Liver (tissue), 9 donors: ENCODE data around the gene TARS1. TPM values are rescaled to one million over a fixed set of nuclear protein-coding genes. Genes with fewer than 3 reads are reported as not detected.

Experiments
- DNase-seq: peaks from one replicate; pipeline ENCODE4 v3.0.0-alpha.2; 2017; ENCODE audit warnings: low spot score
- H3K27ac ChIP-seq, 2 donors: one replicate each; pipeline ENCODE4 v1.7.0; 2013; ENCODE audit warnings: inconsistent platforms in 2 of 2, low read length in 2 of 2, control low read depth in 1 of 2, low read depth in 1 of 2, mild to moderate bottlenecking in 1 of 2
- H3K27me3 ChIP-seq, 4 donors: one replicate each; pipeline versions ENCODE4 v1.6.1 to v1.7.0; 2013; ENCODE audit warnings: low read length in 3 of 4, inconsistent platforms in 1 of 4, mild to moderate bottlenecking in 1 of 4, moderate library complexity in 1 of 4; ENCODE audit not compliant: control insufficient read depth in 4 of 4, insufficient read depth in 4 of 4
- H3K36me3 ChIP-seq, 4 donors: one replicate each; pipeline versions ENCODE4 v1.6.1 to v1.7.0; 2013; ENCODE audit warnings: low read length in 3 of 4, mild to moderate bottlenecking in 3 of 4, low read depth in 1 of 4, moderate library complexity in 1 of 4; ENCODE audit not compliant: control insufficient read depth in 4 of 4, insufficient read depth in 3 of 4
- H3K4me1 ChIP-seq, 4 donors: one replicate each; pipeline versions ENCODE4 v1.6.1 to v1.7.0; 2013; ENCODE audit warnings: low read length in 3 of 4, mild to moderate bottlenecking in 3 of 4, moderate library complexity in 1 of 4; ENCODE audit not compliant: control insufficient read depth in 4 of 4, insufficient read depth in 4 of 4
- H3K4me3 ChIP-seq, 3 donors: one replicate each; pipeline versions ENCODE4 v1.6.1 to v1.7.0; 2013; ENCODE audit warnings: low read length in 3 of 3, control low read depth in 1 of 3, low read depth in 1 of 3, mild to moderate bottlenecking in 1 of 3
- H3K9ac ChIP-seq, 2 donors: one replicate each; pipeline ENCODE4 v1.7.0; 2013; ENCODE audit warnings: low read length in 2 of 2, mild to moderate bottlenecking in 2 of 2, moderate library complexity in 2 of 2, control low read depth in 1 of 2, low read depth in 1 of 2
- H3K9me3 ChIP-seq, 4 donors: one replicate each; pipeline versions ENCODE4 v1.6.1 to v1.7.0; 2013; ENCODE audit warnings: low read length in 3 of 4; ENCODE audit not compliant: control insufficient read depth in 4 of 4
- ATF3 ChIP-seq: IDR thresholded peaks from 2 replicates; pipeline ENCODE4 v1.6.1; 2016; ENCODE audit warnings: antibody characterized with exemption
- CTCF ChIP-seq: fragments of 150-350 bp; IDR thresholded peaks from 2 replicates; pipeline ENCODE4 v1.5.1; 2017; ENCODE audit warnings: improper control_type of control experiment, low read depth, low read length; ENCODE audit not compliant: missing input control
- EGR1 ChIP-seq, 2 donors: IDR thresholded peaks; 2 replicates each; pipeline ENCODE4 v1.6.1; 2016 to 2018; ENCODE audit warnings: antibody characterized with exemption in 2 of 2, low read depth in 2 of 2
- FOXA1 ChIP-seq: IDR thresholded peaks from 2 replicates; pipeline ENCODE4 v1.6.1; 2016; ENCODE audit warnings: antibody characterized with exemption
- FOXA2 ChIP-seq: IDR thresholded peaks from 2 replicates; pipeline ENCODE4 v1.6.1; 2016; ENCODE audit warnings: antibody characterized with exemption
- GABPA ChIP-seq, 2 donors: IDR thresholded peaks in 1 of 2; conservative IDR thresholded peaks in 1 of 2; 2 replicates each; pipeline ENCODE4 v1.6.1; 2016; ENCODE audit warnings: antibody characterized with exemption in 2 of 2, mild to moderate bottlenecking in 1 of 2, moderate library complexity in 1 of 2
- HNF4A ChIP-seq, 2 donors: conservative IDR thresholded peaks; 2 replicates each; pipeline ENCODE4 v1.6.1; 2016; ENCODE audit warnings: antibody characterized with exemption in 2 of 2, mild to moderate bottlenecking in 2 of 2
- HNF4G ChIP-seq: IDR thresholded peaks from 2 replicates; pipeline ENCODE4 v1.6.1; 2016; ENCODE audit warnings: antibody characterized with exemption
- JUND ChIP-seq, 2 donors: IDR thresholded peaks; 2 replicates each; pipeline ENCODE4 v1.6.1; 2016; ENCODE audit warnings: antibody characterized with exemption in 2 of 2
- MAX ChIP-seq: IDR thresholded peaks from 2 replicates; pipeline ENCODE4 v1.6.1; 2016; ENCODE audit warnings: antibody characterized with exemption
- NR2F2 ChIP-seq: IDR thresholded peaks from 2 replicates; pipeline ENCODE4 v1.6.1; 2016; ENCODE audit warnings: antibody characterized with exemption
- REST ChIP-seq: IDR thresholded peaks from 2 replicates; pipeline ENCODE4 v1.6.1; 2016; ENCODE audit warnings: antibody characterized with exemption, mild to moderate bottlenecking
- RXRA ChIP-seq, 2 donors: IDR thresholded peaks; 2 replicates each; pipeline ENCODE4 v1.6.1; 2017 to 2018; ENCODE audit warnings: antibody characterized with exemption in 2 of 2, mild to moderate bottlenecking in 1 of 2
- SP1 ChIP-seq: IDR thresholded peaks from 2 replicates; pipeline ENCODE4 v1.6.1; 2018; ENCODE audit warnings: antibody characterized with exemption, mild to moderate bottlenecking
- TAF1 ChIP-seq: conservative IDR thresholded peaks from 2 replicates; pipeline ENCODE4 v1.6.1; 2016; ENCODE audit warnings: antibody characterized with exemption, mild to moderate bottlenecking
- YY1 ChIP-seq: IDR thresholded peaks from 2 replicates; pipeline ENCODE4 v1.6.1; 2016; ENCODE audit warnings: antibody characterized with exemption, mild to moderate bottlenecking
- ZBTB33 ChIP-seq: IDR thresholded peaks from 2 replicates; pipeline ENCODE4 v1.6.1; 2016; ENCODE audit warnings: antibody characterized with exemption
- WGBS: extraction: QIAGEN DNeasy Blood & Tissue Kit; methylation state at CpG from one replicate; pipeline ENCODE4 v1.1.7; 2013; 5-methylcytosine and 5-hydroxymethylcytosine counted together
- polyA plus RNA-seq, 2 donors: library from polyadenylated mRNA; stranded (reverse) in 1 of 2; unstranded in 1 of 2; fragments of 200-250 nt in 1 of 2; fragments of >200 nt in 1 of 2; fragmentation: Nextera tagmentation in 1 of 2; extraction: Ambion mirVana in 1 of 2; gene quantifications; one replicate each; pipeline versions ENCODE4 v1.2.1 to v1.2.3, GENCODE V29; 2013 to 2015
- total RNA-seq, 2 donors: library from RNA; depleted of rRNA; stranded (reverse); fragments of >200 nt; gene quantifications; one replicate each; pipeline ENCODE4 v1.2.3, GENCODE V29; 2014
- donor health status: healthy.
- donor health status: healthy.
- donor health status: healthy.
- donor health status: healthy.
- donor health status: healthy.

Gene TARS1
- total and polyA plus RNA-seq, 4 donors = 69.1 to 101 (median 93.2) TPM

GRCh38 chr5:33398501-33398900 is 42.3 kb upstream of the TARS1 start:
- WGBS = 73% methylated on average over 1 of the region's 1 CpG
- H3K27ac ChIP-seq = no peak overlapping the region
- no peak overlapping the region for H3K9ac ChIP-seq
- H3K36me3 ChIP-seq = no peaks in the 10 kb centered on the region
- DNase-seq = no peak
- H3K27me3 ChIP-seq = peaks cover 0 to 2% (median 0%) of the 10 kb centered on the region in 4 donors
- no peak for TF ChIP-seq SP1
- TF ChIP-seq FOXA1 = no peak
- no peak for TF ChIP-seq CTCF
- no peak for TF ChIP-seq NR2F2
- TF ChIP-seq HNF4A (conservative IDR thresholded peaks at IDR 0.05) = no peak
- TF ChIP-seq ZBTB33 = no peak
- TF ChIP-seq REST = no peak
- no peak for TF ChIP-seq EGR1 (IDR thresholded peaks at IDR 0.05; ENCODE audit: low read depth in 2 of 2)
- no peak for TF ChIP-seq ATF3
- TF ChIP-seq YY1 = no peak
- TF ChIP-seq TAF1 = no peak
- no peak for TF ChIP-seq GABPA (IDR thresholded peaks at IDR 0.05 in 1 of 2, conservative IDR thresholded peaks at IDR 0.05 in 1 of 2)
- no peak overlapping the region for H3K4me3 ChIP-seq
- no peaks in the 10 kb centered on the region for H3K4me1 ChIP-seq
- H3K9me3 ChIP-seq = no peaks in the 10 kb centered on the region

GRCh38 chr5:33400675-33401074 is 40.1 kb upstream of the TARS1 start:
- Histone ChIP-seq H3K9me3 (no peaks in the 10 kb centered on the region), H3K27ac (no peak overlapping the region), H3K4me3 (no peak overlapping the region), H3K4me1 (no peaks in the 10 kb centered on the region), H3K27me3 (peaks cover 0 to 2% (median 0%) of the 10 kb centered on the region in 4 donors), H3K36me3 (no peaks in the 10 kb centered on the region), H3K9ac (no peak overlapping the region)
- DNase-seq = no peak
- WGBS = 71% methylated on average over 4 of the region's 4 CpGs
- TF ChIP-seq REST = no peak
- TF ChIP-seq FOXA1 = no peak
- no peak for TF ChIP-seq FOXA2
- no peak for TF ChIP-seq ATF3
- no peak for TF ChIP-seq HNF4G
- no peak for TF ChIP-seq TAF1
- no peak for TF ChIP-seq ZBTB33
- no peak for TF ChIP-seq GABPA (IDR thresholded peaks at IDR 0.05 in 1 of 2, conservative IDR thresholded peaks at IDR 0.05 in 1 of 2)
- TF ChIP-seq RXRA (IDR thresholded peaks at IDR 0.05) = no peak
- no peak for TF ChIP-seq JUND (IDR thresholded peaks at IDR 0.05)
- no peak for TF ChIP-seq HNF4A (conservative IDR thresholded peaks at IDR 0.05)
- no peak for TF ChIP-seq MAX
- no peak for TF ChIP-seq NR2F2
- TF ChIP-seq SP1 = no peak
